ENCODE measurements around the gene SOX8.

DNA sequence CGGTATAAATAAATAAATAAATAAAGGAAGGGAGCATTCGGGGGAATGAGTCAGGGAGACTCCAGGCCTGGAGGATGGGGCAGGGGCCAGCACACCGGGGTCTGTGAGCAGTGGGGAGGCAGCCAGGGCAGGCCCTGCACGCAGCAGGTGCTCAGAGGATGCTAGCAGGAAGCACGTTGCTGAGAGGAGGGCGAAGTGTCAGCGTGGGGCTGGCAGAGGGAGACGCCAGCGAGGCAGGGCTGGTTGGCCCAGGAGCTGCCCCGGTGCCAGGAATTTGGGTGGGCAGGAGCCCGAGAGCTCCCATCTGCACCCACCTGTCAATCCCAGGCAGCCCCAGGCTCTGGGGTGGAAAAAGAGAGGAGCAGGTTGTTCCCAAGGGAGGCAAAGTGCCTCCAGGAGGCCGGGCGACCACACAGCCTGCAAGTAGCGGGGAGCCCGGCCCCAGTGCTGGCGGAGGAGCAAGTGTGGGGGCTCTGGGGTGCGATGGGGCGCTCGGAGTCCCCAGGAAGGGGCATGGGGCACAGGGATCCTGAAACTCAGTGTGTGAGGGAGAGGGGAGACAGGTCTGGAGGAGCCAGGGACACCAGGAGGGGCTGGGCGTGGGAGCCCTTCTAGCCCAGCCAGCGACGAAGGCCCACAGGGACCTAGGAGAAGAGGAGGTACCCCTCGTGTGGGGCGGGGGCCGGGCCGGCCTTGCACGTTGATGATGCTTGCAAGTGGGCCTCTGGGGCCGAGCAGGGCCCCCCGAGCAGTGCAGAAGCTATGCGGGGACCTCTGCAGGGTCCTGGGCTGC, 28.0 kb downstream of the SOX8 start:
- TF ChIP-seq, protein P1, sequence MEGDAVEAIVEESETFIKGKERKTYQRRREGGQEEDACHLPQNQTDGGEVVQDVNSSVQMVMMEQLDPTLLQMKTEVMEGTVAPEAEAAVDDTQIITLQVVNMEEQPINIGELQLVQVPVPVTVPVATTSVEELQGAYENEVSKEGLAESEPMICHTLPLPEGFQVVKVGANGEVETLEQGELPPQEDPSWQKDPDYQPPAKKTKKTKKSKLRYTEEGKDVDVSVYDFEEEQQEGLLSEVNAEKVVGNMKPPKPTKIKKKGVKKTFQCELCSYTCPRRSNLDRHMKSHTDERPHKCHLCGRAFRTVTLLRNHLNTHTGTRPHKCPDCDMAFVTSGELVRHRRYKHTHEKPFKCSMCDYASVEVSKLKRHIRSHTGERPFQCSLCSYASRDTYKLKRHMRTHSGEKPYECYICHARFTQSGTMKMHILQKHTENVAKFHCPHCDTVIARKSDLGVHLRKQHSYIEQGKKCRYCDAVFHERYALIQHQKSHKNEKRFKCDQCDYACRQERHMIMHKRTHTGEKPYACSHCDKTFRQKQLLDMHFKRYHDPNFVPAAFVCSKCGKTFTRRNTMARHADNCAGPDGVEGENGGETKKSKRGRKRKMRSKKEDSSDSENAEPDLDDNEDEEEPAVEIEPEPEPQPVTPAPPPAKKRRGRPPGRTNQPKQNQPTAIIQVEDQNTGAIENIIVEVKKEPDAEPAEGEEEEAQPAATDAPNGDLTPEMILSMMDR (IDR thresholded peaks at IDR 0.05), result no peak
- TF ChIP-seq ZFX (IDR thresholded peaks at IDR 0.05; ENCODE audit: borderline replicate concordance), result no peak

Measured in 22Rv1 (cell line).